OCI-LY1 (cell line): ENCODE data around the gene DDA1.
"Not testable (repeated sequence)": the region's sequence is repeated elsewhere in the genome, so short reads cannot be mapped to it uniquely, and the experiment has no call there.

Experiments
- H2AFZ ChIP-seq: fragments of 200-600 bp; sonication (generic), shearing (Covaris generic); 2 replicates; pipeline ENCODE4 v1.6.0; 2014; ENCODE audit warnings: antibody characterized with exemption, mild to moderate bottlenecking, low read length
- H3F3A ChIP-seq: fragments of 200-600 bp; sonication (generic), shearing (Covaris generic); 2 replicates; pipeline ENCODE4 v1.6.0; 2014; ENCODE audit warnings: mild to moderate bottlenecking, antibody characterized with exemption, low read length, moderate library complexity; ENCODE audit not compliant: insufficient read depth
- H3K27ac ChIP-seq: fragments of 200-600 bp; sonication (generic); 2 replicates; pipeline ENCODE4 v1.5.1; 2014; ENCODE audit warnings: low read length, mixed run types, mild to moderate bottlenecking, low read depth; ENCODE audit not compliant: poor library complexity, severe bottlenecking
- H3K27me3 ChIP-seq: fragments of 200-600 bp; sonication (generic); 2 replicates; pipeline ENCODE4 v1.6.0; 2014; ENCODE audit warnings: antibody characterized with exemption, mild to moderate bottlenecking, low read length, moderate library complexity; ENCODE audit not compliant: insufficient read depth
- H3K36me3 ChIP-seq: fragments of 200-600 bp; sonication (generic); 2 replicates; pipeline ENCODE4 v1.6.1; 2014; ENCODE audit warnings: mild to moderate bottlenecking, antibody characterized with exemption, low read length, moderate library complexity, mixed read lengths; ENCODE audit not compliant: insufficient read depth
- H3K4me1 ChIP-seq: fragments of 200-600 bp; sonication (generic); 2 replicates; pipeline ENCODE4 v1.5.1; 2014; ENCODE audit warnings: mild to moderate bottlenecking, low read length, moderate library complexity; ENCODE audit not compliant: insufficient read depth, severe bottlenecking
- H3K4me2 ChIP-seq: fragments of 200-600 bp; sonication (generic), shearing (Covaris generic); 2 replicates; pipeline ENCODE4 v1.6.1; 2014; ENCODE audit warnings: low read length
- H3K4me3 ChIP-seq: fragments of 200-600 bp; sonication (generic); 2 replicates; pipeline ENCODE4 v1.5.1; 2014; ENCODE audit warnings: low read length, low read depth, mild to moderate bottlenecking, mixed read lengths; ENCODE audit not compliant: poor library complexity, severe bottlenecking
- H3K79me2 ChIP-seq: fragments of 200-600 bp; shearing (Covaris generic); 2 replicates; pipeline ENCODE4 v1.6.1; 2016; ENCODE audit warnings: mixed run types, low read length, mixed read lengths; ENCODE audit not compliant: insufficient read depth
- H3K9ac ChIP-seq: fragments of 200-600 bp; sonication (generic), shearing (Covaris generic); 2 replicates; pipeline ENCODE4 v1.6.1; 2014; ENCODE audit warnings: mild to moderate bottlenecking, low read length, mixed read lengths
- H3K9me2 ChIP-seq: fragments of 200-600 bp; sonication (generic), shearing (Covaris generic); 2 replicates; pipeline ENCODE4 v1.6.1; 2014; ENCODE audit warnings: low read depth, mild to moderate bottlenecking, low read length, mixed read lengths
- H3K9me3 ChIP-seq: fragments of 200-600 bp; shearing (Covaris generic); 2 replicates; pipeline ENCODE4 v1.6.1; 2014; ENCODE audit warnings: low read length, mixed read lengths
- H4K20me1 ChIP-seq: fragments of 200-600 bp; sonication (generic), shearing (Covaris generic); 2 replicates; pipeline ENCODE4 v1.6.0; 2016; ENCODE audit warnings: mild to moderate bottlenecking, low read length; ENCODE audit not compliant: insufficient read depth
- EZH2 ChIP-seq: fragments of 200-600 bp; sonication (generic), shearing (Covaris generic); IDR thresholded peaks from 2 replicates; pipeline ENCODE4 v1.8.0; 2017; ENCODE audit warnings: borderline replicate concordance, mixed run types, mild to moderate bottlenecking, antibody characterized with exemption, low read length, moderate library complexity, mixed read lengths
- TF ChIP-seq, protein P1 (sequence below): fragments of 200-600 bp; sonication (generic), shearing (Covaris generic); IDR thresholded peaks from 2 replicates; pipeline ENCODE4 v1.5.1; 2017; ENCODE audit warnings: mild to moderate bottlenecking, antibody characterized with exemption, low read length, moderate library complexity, mixed read lengths

The DDA1 gene

DNA sequence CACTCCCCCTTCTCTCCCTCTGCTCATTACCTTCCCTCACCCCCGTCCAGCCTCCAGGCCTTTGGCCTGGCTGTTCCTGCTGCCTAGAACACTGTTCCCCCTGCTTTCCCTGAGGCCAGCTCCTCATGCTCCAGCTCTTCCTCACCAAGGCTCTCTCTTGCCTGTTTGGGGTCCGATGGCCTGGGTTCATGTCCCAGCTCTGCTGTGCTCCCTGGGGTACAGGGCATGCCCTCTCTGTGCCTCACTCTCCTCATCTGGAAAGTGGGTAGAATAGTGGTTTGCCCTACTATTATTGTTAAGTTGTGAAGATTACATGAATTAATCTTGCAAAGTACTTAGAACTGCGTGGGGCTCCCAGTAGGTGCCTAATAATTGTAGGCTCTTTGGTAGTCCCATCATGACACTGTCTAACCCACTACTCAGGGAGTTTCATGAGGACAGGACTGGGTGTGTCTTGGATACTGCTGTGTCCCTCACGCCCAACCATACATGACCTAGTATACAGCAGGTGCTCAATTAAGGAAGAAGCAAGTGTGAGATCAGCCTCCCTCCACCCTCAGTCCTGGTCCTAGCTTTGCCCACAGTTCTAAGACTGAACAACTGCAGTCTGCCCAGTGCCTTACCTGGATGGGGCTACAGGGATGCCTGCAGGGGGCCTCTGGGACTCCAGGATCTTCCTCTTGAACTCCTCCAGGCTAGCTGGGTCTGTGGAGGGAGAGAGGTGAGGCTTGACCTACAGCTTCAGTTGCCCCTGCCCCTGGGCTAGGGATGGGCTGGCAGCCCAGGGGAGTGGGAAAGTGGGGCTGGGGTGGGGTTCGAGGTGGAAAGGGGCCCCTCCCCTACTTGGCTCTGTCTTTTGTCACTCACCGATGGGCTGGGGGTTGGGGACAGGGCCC is 50.8 kb downstream of the DDA1 start:
- Histone ChIP-seq H3F3A (no peaks in the 10 kb centered on the region), H3K27me3 (peaks cover 2% of the 10 kb centered on the region; the same call in 1 of the 2 replicates), H3K9me3 (no peaks in the 10 kb centered on the region), H3K9me2 (no peaks in the 10 kb centered on the region), H3K79me2 (no peaks in the 10 kb centered on the region), H4K20me1 (no peaks in the 10 kb centered on the region), H3K36me3 (no peaks in the 10 kb centered on the region), H3K4me3 (no peak overlapping the region), H3K4me1 (no peaks in the 10 kb centered on the region), H2AFZ (no peak overlapping the region), H3K9ac (no peak overlapping the region), H3K4me2 (no peak overlapping the region), H3K27ac (no peak overlapping the region)
- no peak for TF ChIP-seq EZH2
- TF ChIP-seq, protein P1, sequence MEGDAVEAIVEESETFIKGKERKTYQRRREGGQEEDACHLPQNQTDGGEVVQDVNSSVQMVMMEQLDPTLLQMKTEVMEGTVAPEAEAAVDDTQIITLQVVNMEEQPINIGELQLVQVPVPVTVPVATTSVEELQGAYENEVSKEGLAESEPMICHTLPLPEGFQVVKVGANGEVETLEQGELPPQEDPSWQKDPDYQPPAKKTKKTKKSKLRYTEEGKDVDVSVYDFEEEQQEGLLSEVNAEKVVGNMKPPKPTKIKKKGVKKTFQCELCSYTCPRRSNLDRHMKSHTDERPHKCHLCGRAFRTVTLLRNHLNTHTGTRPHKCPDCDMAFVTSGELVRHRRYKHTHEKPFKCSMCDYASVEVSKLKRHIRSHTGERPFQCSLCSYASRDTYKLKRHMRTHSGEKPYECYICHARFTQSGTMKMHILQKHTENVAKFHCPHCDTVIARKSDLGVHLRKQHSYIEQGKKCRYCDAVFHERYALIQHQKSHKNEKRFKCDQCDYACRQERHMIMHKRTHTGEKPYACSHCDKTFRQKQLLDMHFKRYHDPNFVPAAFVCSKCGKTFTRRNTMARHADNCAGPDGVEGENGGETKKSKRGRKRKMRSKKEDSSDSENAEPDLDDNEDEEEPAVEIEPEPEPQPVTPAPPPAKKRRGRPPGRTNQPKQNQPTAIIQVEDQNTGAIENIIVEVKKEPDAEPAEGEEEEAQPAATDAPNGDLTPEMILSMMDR = no peak

DNA sequence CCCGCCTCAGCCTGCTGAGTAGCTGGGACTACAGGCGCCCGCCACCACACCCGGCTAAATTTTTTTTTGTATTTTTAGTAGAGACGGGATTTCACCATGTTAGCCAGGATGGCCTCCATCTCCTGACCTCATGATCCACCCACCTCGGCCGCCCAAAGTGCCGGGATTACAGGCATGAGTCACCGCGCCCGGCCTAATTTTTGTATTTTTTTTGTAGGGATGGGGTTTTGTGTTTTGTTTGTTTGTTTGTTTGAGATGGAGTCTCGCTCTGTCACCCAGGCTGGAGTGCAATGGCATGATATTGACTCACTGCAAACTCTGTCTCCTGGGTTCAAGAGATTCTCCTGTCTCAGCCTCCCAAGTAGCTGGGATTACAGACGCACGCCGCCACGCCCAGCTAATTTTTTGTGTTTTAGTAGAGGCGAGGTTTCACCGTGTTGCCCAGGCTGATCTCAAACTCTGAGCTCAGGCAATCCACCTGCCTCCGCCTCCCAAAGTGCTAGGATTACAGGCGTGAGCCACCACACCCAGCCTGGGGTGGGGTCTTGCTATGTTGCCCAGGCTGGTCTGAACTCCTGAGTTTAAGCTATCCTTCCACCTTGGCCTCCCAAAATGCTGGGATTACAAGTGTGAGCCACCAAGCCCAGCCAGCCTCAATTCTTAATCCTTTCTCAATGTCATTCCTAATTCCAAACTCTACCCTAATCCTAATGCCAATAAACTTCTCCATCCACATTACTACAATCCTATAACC is 54.7 kb downstream of the DDA1 start:
- not testable (repeated sequence) for H3K9ac ChIP-seq, H3K4me3 ChIP-seq, H3K9me2 ChIP-seq, H3K4me1 ChIP-seq, H3K36me3 ChIP-seq, H3K79me2 ChIP-seq, H3K4me2 ChIP-seq, H4K20me1 ChIP-seq, H2AFZ ChIP-seq, H3F3A ChIP-seq, H3K27ac ChIP-seq, H3K27me3 ChIP-seq, H3K9me3 ChIP-seq

DNA sequence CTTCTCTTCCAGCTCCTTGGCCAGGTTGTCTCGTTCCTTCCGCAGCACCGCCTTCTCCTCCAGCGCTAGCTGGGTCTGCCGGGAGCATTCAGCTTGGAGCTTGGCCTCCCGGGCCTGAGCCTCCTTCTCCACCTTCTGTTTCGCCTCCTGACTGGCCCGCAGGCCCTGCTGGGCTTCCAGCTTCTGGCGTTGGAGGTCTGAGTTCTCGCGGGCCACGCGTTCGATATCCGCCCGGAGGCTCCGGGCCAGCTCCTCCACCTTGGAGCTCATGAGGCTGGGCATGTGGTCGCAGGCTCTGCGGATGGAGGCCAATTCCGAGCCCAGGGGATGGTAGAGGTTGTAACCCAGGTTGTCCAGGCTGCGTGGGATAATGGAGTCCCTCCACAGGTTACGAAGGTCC is 56.0 kb downstream of the DDA1 start:
- TF ChIP-seq EZH2 = no peak
- Histone ChIP-seq H3K9me3 (no peaks in the 10 kb centered on the region), H3K79me2 (no peaks in the 10 kb centered on the region), H3K4me3 (no peak overlapping the region), H3K4me2 (no peak overlapping the region), H3K27me3 (peaks cover 4% of the 10 kb centered on the region; the same call in 1 of the 2 replicates), H3F3A (no peaks in the 10 kb centered on the region), H3K4me1 (peaks cover 6% of the 10 kb centered on the region), H2AFZ (no peak overlapping the region), H4K20me1 (no peaks in the 10 kb centered on the region), H3K9me2 (no peaks in the 10 kb centered on the region), H3K9ac (no peak overlapping the region), H3K36me3 (no peaks in the 10 kb centered on the region), H3K27ac (no peak overlapping the region)

DNA sequence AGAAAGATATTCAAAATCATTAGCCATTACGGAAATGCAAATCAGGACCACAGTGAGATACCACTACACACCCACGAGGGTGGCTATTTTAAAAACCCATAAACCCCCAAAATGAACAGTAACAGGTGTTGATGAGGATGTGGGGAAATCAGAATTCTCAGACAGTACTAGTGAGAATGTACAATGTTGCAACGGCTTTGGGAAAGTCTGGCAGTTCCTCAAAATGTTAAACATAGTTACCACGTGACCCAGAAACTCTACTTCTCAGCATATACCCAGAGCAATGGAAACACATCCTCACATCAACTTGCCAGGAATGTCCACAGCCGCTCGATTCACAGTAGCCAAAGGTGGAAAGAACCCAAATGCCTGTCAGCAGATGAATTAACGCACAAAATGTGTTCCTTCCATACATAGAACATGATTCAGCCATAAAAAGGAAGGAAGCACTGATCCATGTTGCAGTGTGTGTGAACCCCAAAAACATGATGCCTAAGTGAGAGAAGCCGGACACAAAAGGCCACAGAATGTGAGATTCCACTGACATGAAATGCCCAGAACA is 60.7 kb downstream of the DDA1 start:
- Histone ChIP-seq H3K36me3 (no peaks in the 10 kb centered on the region), H3K4me3 (no peak overlapping the region), H3K4me1 (peaks cover 6% of the 10 kb centered on the region), H4K20me1 (no peaks in the 10 kb centered on the region), H3F3A (no peaks in the 10 kb centered on the region), H3K27ac (no peak overlapping the region), H3K4me2 (0 out of 2 replicates have a peak overlapping the region, but pooled peaks have one; percentile 6), H3K9me3 (no peaks in the 10 kb centered on the region), H2AFZ (no peak overlapping the region), H3K27me3 (peaks cover 3% of the 10 kb centered on the region; the same call in 1 of the 2 replicates), H3K79me2 (no peaks in the 10 kb centered on the region), H3K9ac (no peak overlapping the region), H3K9me2 (no peaks in the 10 kb centered on the region)
- TF ChIP-seq, protein P1 = no peak
- no peak for TF ChIP-seq EZH2
